GM18951 (cell line): ENCODE measurements around the gene CTNNAL1.
"Not testable (repeated sequence)": the region's sequence is repeated elsewhere in the genome, so short reads cannot be mapped to it uniquely, and the experiment has no call there.

Experiments used
- POLR2A ChIP-seq: IDR thresholded peaks from 4 replicates; pipeline ENCODE4 v1.6.1; 2011; ENCODE audit warnings: mild to moderate bottlenecking; ENCODE audit not compliant: insufficient read length, insufficient read depth; ENCODE audit errors: extremely low read depth
- in situ Hi-C: fragments of 300-500 bp; cut with MboI; formaldehyde crosslinking; loops from one replicate; pipeline ENCODE4 v1.12.0; 2022; ENCODE audit warnings: low sequenced_read_pairs, mixed read lengths, inconsistent platforms; ENCODE audit not compliant: unreplicated experiment

The CTNNAL1 gene

DNA sequence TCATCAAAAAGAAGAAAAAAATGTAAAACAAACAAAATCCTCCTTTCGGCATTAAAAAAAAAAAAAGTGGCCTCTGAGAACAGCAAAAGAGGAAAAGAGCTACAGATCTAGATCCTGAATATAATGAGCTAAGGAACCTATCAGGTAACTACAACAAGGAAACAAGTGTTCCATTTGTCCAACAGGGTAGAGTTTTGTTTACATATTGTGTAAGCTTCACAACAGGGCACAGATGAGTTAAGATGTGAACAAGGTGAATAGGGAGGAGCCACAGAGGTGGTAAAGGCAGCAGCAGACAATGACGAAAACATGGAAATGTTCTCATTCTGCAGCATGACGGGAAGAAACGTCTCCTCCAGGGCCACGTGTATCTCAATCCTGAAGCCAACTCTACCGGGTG, 93.8 kb downstream of the CTNNAL1 start:
- in situ Hi-C loops: no loop called here

DNA sequence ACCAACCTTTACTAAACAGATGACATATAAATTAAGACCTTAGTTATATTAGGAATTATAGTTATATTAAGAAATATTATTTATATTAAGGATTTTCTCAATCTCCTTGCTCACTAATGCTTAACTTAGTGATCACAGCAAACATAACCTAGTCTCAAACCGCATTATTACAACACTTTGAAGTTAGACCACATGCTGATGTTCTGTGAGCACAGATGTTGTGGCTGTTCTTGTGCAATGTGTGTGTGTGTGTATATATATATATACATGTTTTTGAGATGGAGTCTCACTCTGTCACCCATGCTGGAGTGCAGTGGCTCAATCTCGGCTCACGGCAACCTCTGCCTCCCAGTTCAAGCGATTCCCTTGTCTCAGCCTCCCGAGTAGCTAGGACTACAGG, 99.9 kb downstream of the CTNNAL1 start:
- in situ Hi-C loops: no loop called here
- TF ChIP-seq POLR2A: no peak

More for the DNA sequence above, 93.8 kb downstream of the CTNNAL1 start:
- no peak for TF ChIP-seq POLR2A

DNA sequence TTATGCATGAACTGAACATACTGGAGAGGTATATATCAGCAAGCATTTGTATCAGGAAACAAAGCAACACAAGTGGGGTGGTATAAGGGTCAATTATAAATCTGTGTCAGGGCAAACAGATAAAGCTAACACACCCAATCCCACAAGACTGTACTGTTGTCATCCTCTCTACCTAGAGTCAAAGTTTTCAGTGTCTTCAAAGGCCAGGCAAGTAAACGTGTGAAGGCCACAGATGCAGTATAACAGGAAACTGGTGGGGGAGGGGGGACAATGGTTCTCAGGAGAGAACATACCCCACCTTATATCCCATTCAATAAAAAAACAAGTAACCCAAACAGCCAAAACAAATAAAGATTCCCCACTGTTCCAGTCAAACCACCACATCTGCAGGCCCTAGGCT, 101.5 kb downstream of the CTNNAL1 start:
- in situ Hi-C loops: no loop called here

GRCh38 chr9:108910914-108911313, 102.4 kb downstream of the CTNNAL1 start:
- in situ Hi-C loops: no loop called here
- TF ChIP-seq POLR2A: no peak

More for the DNA sequence above, 101.5 kb downstream of the CTNNAL1 start:
- TF ChIP-seq POLR2A: no peak

DNA sequence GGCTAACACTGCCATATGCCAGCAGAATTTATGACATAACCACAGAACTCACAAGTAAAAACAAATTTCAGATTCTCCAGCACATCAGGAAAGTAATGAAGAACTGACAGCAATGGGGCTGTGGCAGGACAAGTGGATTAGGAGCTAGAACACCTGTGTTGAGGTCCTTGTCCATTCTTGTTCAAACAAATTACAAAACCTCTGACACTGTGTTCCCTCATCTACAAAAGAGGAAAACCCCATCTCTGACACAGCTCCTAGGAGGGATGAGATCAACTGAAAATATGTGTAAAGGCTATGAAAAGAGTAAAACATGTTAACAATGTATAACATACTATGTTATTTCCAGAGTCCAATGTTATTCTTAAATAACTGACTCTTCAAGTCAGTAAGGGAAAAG, 102.9 kb downstream of the CTNNAL1 start:
- TF ChIP-seq POLR2A: no peak
- in situ Hi-C loops: no loop called here

GRCh38 chr9:108905494-108905893, 107.8 kb downstream of the CTNNAL1 start:
- TF ChIP-seq POLR2A: no peak
- in situ Hi-C loops: no loop called here

DNA sequence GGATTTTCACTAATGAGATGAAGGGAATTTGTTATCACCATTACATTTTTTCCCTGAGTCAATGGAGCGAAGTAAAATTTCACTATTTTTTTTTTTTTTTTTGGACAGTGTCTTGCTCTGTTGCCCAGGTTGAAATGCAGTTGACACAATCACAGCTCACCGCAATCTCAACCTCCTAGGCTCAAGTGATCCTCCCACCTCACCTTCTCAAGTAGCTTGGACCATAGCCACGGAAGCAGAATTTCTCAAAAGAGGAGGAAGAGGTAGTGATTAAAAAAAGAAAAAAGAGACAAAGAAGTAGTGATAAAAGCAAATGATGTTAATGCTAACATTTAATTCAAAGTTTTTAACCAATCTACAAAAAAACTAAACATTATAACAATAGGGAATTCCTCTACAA, 109.1 kb downstream of the CTNNAL1 start:
- no peak for TF ChIP-seq POLR2A
- in situ Hi-C loops: no loop called here

DNA sequence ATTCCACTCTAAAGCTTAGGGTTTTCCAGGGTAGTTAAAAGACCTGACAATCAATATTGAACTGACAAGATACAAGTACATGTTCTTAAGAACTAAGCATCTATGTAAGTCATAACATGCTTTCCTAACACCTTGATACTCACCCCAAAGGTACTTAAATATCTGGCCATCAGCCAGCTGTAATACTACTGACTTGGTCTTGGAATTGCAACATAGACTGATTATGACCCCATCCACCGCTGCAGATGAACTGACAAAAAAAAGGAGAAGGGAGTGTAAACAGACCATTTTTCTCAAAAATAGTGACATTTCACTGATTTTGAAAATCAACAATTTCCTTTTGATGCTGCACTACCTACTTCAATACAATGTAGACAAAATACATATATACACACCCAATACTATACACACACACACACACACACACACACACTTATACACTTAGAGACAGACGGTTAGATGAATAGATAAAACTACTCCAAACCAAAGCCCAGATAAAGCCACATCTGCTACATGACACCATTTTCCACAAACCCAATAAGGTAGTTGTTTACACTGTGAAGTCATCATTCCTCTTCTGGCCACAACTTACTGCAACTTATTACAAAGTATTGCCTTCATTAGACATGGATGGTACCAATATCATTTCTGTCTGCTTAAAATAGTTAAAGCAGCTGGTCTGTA, 109.7 kb downstream of the CTNNAL1 start:
- in situ Hi-C loops: no loop called here
- no peak for TF ChIP-seq POLR2A

GRCh38 chr9:108900176-108900575, 113.1 kb downstream of the CTNNAL1 start:
- no peak for TF ChIP-seq POLR2A
- in situ Hi-C loops: no loop called here

GRCh38 chr9:108899023-108899695, 114.1 kb downstream of the CTNNAL1 start:
- in situ Hi-C loops: not testable (repeated sequence)

DNA sequence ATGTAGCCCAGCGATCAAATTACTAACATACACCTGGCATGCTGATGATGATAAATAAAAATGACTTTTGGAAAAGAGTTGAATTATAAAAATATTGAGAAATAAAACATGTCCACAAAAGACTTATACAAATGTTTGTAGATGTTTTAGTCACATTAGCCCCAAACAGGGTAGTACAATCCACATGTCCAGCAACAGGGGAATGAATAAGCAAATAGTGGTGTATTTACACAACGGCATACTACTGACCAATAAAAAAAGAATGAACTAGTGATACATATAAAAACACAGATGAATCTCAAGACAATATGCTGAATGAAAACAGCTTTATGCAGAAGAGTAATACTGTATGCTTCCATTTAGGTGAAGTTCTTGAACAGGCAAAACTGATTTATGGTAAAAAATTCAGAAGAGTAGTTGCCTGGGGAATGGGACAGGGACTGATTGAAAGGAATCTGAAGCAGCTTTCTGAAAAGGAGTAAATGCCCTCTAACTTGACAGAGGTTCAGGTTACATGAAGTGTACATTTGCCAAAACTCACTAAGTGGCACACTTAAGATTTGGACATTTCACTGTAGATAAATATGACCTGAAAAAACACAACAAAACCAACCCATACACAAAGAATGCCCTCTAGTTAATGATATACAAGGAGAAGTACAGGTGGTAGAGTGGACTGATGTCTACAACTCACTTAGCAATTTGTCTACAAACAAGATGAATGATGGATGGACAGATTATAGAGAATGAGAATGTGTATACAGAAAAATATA, 115.8 kb downstream of the CTNNAL1 start:
- in situ Hi-C loops: no loop called here
- TF ChIP-seq POLR2A: no peak

DNA sequence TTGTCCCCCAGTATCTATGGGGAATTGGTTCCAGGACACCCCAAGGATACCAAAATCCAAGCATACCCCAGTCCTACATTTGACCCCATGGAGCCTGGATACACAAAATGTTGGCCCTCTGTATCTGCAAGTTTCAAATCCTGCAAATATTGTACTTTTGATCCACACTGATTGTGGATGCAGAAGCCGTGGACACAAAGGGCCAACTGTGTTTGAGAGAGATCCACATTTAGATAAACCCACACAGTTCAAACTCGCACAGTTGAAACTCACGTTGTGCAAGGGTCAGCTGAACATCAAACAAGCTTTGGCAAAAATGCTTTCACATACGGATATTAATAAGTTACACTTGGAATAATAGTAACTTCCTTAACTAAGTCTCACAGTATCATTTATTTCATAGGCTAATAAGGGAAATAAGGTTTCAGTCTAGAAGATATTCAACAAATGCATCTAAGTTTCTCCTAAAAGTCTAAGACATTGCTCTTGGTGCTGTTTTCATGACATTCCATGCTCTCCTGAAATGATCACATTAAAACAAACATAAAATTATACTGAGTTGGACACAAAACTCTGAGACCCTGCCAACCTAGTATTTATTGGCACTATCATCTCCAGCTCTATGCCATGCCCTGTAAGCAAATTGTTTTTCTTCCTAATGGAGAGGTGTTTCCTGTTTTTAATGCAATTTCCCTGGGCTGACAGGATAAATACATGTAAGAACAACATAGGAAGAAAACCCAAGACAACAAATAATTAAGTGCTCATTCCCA, 118.9 kb downstream of the CTNNAL1 start:
- in situ Hi-C loops: no loop called here
- TF ChIP-seq POLR2A: no peak
